PFSK-1 (cell line): ENCODE results near the gene PTER.

Experiments used
- FOXP2 ChIP-seq: optimal IDR thresholded peaks from 2 replicates; pipeline ENCODE3; 2011; ENCODE audit warnings: borderline replicate concordance, control low read depth, inconsistent platforms; ENCODE audit not compliant: insufficient read depth; ENCODE audit errors: extremely low read length, extremely low read depth
- POLR2AphosphoS5 ChIP-seq: IDR thresholded peaks from 2 replicates; pipeline ENCODE4 v1.6.1; 2012; ENCODE audit warnings: low read depth, mild to moderate bottlenecking, control low read depth, low read length, moderate library complexity
- SIN3A ChIP-seq: IDR thresholded peaks from 2 replicates; pipeline ENCODE4 v1.6.1; 2012; ENCODE audit warnings: mild to moderate bottlenecking, low read length, moderate library complexity, borderline replicate concordance; ENCODE audit not compliant: insufficient read depth
- TAF1 ChIP-seq: IDR thresholded peaks from 2 replicates; pipeline ENCODE4 v1.6.1; 2012; ENCODE audit warnings: low read length, control low read depth, borderline replicate concordance; ENCODE audit not compliant: insufficient read depth
- TF ChIP-seq, protein P1 (sequence below), 2 experiments: IDR thresholded peaks; 2 replicates each; pipeline versions ENCODE4 v1.6.1 to v1.8.0; 2011 to 2012; ENCODE audit warnings: low read depth in 2 of 2, low read length in 2 of 2, control low read depth in 1 of 2, inconsistent platforms in 1 of 2, mild to moderate bottlenecking in 1 of 2, moderate library complexity in 1 of 2; ENCODE audit not compliant: insufficient read depth in 1 of 2

Gene PTER

DNA sequence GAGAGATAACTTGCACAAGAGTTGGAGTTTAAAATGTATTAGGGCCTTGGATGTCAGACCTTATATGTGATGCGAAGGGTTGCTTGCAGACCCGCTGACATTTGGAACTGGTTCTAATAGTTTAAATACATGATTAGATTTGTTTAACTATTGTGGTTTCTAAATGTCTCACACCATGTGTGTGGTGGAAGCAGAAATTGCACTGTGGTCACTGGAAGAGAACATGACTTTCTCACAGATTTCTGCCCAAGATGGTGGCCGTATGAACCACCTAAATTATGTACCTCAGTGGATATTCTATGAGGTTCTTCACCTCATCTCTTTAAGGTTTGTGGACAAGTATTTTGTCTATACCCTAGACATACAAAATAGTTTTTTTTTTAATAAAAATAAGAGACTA, 93.0 kb downstream of the PTER start:
- TF ChIP-seq FOXP2, result no peak
- TF ChIP-seq POLR2AphosphoS5, result no peak
- TF ChIP-seq, protein P1, sequence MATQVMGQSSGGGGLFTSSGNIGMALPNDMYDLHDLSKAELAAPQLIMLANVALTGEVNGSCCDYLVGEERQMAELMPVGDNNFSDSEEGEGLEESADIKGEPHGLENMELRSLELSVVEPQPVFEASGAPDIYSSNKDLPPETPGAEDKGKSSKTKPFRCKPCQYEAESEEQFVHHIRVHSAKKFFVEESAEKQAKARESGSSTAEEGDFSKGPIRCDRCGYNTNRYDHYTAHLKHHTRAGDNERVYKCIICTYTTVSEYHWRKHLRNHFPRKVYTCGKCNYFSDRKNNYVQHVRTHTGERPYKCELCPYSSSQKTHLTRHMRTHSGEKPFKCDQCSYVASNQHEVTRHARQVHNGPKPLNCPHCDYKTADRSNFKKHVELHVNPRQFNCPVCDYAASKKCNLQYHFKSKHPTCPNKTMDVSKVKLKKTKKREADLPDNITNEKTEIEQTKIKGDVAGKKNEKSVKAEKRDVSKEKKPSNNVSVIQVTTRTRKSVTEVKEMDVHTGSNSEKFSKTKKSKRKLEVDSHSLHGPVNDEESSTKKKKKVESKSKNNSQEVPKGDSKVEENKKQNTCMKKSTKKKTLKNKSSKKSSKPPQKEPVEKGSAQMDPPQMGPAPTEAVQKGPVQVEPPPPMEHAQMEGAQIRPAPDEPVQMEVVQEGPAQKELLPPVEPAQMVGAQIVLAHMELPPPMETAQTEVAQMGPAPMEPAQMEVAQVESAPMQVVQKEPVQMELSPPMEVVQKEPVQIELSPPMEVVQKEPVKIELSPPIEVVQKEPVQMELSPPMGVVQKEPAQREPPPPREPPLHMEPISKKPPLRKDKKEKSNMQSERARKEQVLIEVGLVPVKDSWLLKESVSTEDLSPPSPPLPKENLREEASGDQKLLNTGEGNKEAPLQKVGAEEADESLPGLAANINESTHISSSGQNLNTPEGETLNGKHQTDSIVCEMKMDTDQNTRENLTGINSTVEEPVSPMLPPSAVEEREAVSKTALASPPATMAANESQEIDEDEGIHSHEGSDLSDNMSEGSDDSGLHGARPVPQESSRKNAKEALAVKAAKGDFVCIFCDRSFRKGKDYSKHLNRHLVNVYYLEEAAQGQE (IDR thresholded peaks at IDR 0.05; ENCODE audit: insufficient read depth in 1 of 2, low read depth in 2 of 2, low read length in 2 of 2), result no peak
- no peak for TF ChIP-seq SIN3A
- no peak for TF ChIP-seq TAF1

DNA sequence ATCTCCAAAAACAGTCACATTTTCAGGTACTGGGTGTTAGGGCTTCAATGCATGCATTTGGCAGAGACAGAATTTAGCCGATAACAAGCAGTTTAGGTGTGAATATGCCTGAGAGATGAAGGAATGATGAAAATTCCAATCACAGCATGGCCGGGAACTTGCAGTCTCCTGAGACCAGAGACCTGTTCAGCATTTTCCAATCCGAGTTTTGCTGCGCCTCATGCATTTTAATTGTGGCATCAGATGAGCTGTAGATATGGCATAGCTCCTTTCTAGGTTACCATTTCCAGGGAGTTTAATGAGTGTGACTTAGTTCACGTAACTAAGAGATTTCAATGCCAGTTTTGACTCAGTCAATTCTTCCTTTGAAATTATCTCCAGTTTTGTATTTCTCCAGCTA, 99.3 kb downstream of the PTER start:
- TF ChIP-seq TAF1 (no peak), SIN3A (no peak), FOXP2 (no peak), POLR2AphosphoS5 (no peak)
- TF ChIP-seq, protein P1 (IDR thresholded peaks at IDR 0.05; ENCODE audit: insufficient read depth in 1 of 2, low read depth in 2 of 2, low read length in 2 of 2), result no peak

DNA sequence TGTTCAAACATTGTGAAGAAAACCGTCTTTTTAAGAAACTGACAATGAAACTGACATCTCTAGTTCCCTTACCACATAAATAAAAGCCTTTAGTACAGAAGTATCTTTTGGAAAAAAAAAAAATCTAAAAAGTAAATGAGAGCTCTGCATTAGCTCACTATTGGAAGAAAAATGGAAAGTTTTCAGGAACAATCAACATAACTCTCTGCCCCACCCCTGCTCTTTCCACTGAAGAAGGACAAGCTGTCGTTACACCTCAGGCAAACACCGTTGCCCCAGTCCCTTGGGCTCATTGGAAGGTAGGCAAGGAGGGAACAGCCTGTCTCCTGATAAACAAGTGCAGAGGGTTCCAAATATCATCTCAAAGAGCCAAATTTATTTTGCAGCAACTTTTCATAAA, 107.3 kb downstream of the PTER start:
- TF ChIP-seq, protein P1 (IDR thresholded peaks at IDR 0.05; ENCODE audit: insufficient read depth in 1 of 2, low read depth in 2 of 2, low read length in 2 of 2), result no peak
- TF ChIP-seq TAF1, result no peak
- no peak for TF ChIP-seq FOXP2
- no peak for TF ChIP-seq SIN3A

DNA sequence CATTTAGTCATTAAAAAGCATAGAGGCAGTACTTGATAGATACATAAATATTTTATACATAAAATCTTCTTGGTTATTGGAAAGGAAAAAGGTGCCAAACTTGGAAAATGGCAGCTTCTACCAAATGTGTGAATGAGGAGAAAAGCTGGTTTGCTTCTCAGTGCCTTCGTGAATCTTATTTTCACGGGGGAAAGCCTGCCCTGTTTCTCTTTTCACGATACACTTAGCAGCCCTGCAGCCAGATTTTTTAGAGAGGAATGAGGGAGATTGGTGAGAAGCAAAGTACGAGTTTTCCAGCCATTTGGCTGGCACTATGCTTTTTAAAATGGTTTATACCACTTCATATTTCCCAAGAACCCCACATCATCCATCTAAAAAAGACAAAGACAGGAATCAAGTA, 107.8 kb downstream of the PTER start:
- TF ChIP-seq, protein P1 (IDR thresholded peaks at IDR 0.05; ENCODE audit: insufficient read depth in 1 of 2, low read depth in 2 of 2, low read length in 2 of 2), result no peak
- TF ChIP-seq TAF1 (no peak), FOXP2 (no peak), SIN3A (no peak), POLR2AphosphoS5 (no peak)
